SK-N-SH treated with all-trans-retinoic acid at 6 μM for 48 hours (cell line): ENCODE data around the gene KCTD17.

Source experiments
- ATAC-seq: fragments of 200-7000 bp; cut with Tn5 transposase; 3 replicates; pipeline ENCODE4 v1.9.1; 2020; ENCODE audit warnings: mild to moderate bottlenecking, moderate library complexity
- ARNTL ChIP-seq: fragments of 450-650 bp; formaldehyde crosslinking; IDR thresholded peaks from 2 replicates; pipeline ENCODE4 v1.5.0; 2020; ENCODE audit warnings: low read depth, mild to moderate bottlenecking, moderate library complexity, borderline replicate concordance
- BACH2 ChIP-seq: fragments of 250-450 bp; sonication (Bioruptor Pico); IDR thresholded peaks from 2 replicates; pipeline ENCODE4 v1.9.0; 2021; ENCODE audit warnings: mild to moderate bottlenecking, borderline replicate concordance
- CREB5 ChIP-seq: fragments of 250-450 bp; sonication (Bioruptor Pico); IDR thresholded peaks from 2 replicates; pipeline ENCODE4 v1.5.1; 2020; ENCODE audit warnings: low read depth, mild to moderate bottlenecking, moderate library complexity
- CSDC2 ChIP-seq: fragments of 250-450 bp; sonication (Bioruptor Pico); IDR thresholded peaks from 2 replicates; pipeline ENCODE4 v1.5.0; 2020; ENCODE audit warnings: mild to moderate bottlenecking, moderate library complexity
- CSRNP3 ChIP-seq: fragments of 250-450 bp; sonication (Bioruptor Pico); IDR thresholded peaks from 2 replicates; pipeline ENCODE4 v1.5.1; 2021; ENCODE audit warnings: mild to moderate bottlenecking, moderate library complexity
- ESRRG ChIP-seq: fragments of 250-450 bp; sonication (Bioruptor Pico); IDR thresholded peaks from 2 replicates; pipeline ENCODE4 v1.6.1; 2021; ENCODE audit warnings: mild to moderate bottlenecking
- GLIS3 ChIP-seq: fragments of 250-450 bp; sonication (Bioruptor Pico); IDR thresholded peaks from 2 replicates; pipeline ENCODE4 v1.5.0; 2020; ENCODE audit warnings: mild to moderate bottlenecking, moderate library complexity
- ISL1 ChIP-seq: fragments of 250-450 bp; sonication (Bioruptor Pico); IDR thresholded peaks from 2 replicates; pipeline ENCODE4 v2.1.2; 2022; ENCODE audit warnings: mild to moderate bottlenecking, moderate library complexity
- OSR1 ChIP-seq: fragments of 250-450 bp; sonication (Bioruptor Pico); IDR thresholded peaks from 2 replicates; pipeline ENCODE4 v1.8.0; 2022; ENCODE audit warnings: moderate library complexity, mild to moderate bottlenecking, inconsistent platforms
- PATZ1 ChIP-seq: fragments of 250-450 bp; sonication (Bioruptor Pico); IDR thresholded peaks from 2 replicates; pipeline ENCODE4 v1.8.0; 2020; ENCODE audit warnings: mild to moderate bottlenecking, moderate library complexity, borderline replicate concordance
- POU6F1 ChIP-seq: fragments of 250-450 bp; sonication (Bioruptor Pico); IDR thresholded peaks from 2 replicates; pipeline ENCODE4 v1.8.0; 2021; ENCODE audit warnings: low read depth, mild to moderate bottlenecking, moderate library complexity, borderline replicate concordance
- PPARA ChIP-seq: fragments of 250-450 bp; sonication (Bioruptor Pico); IDR thresholded peaks from 2 replicates; pipeline ENCODE4 v1.5.0; 2020; ENCODE audit warnings: mild to moderate bottlenecking, borderline replicate concordance
- RARB ChIP-seq: fragments of 250-450 bp; sonication (Bioruptor Pico); IDR thresholded peaks from 2 replicates; pipeline ENCODE4 v1.8.0; 2021; ENCODE audit warnings: mild to moderate bottlenecking, moderate library complexity
- SNAI2 ChIP-seq: fragments of 250-450 bp; sonication (Bioruptor Pico); IDR thresholded peaks from 2 replicates; pipeline ENCODE4 v1.5.0; 2020; ENCODE audit warnings: mild to moderate bottlenecking, moderate library complexity
- TCF4 ChIP-seq: fragments of 250-450 bp; sonication (Bioruptor Pico); IDR thresholded peaks from 2 replicates; pipeline ENCODE4 v1.8.0; 2021; ENCODE audit warnings: mild to moderate bottlenecking, moderate library complexity, borderline replicate concordance
- TOX ChIP-seq: fragments of 250-450 bp; sonication (Bioruptor Pico); IDR thresholded peaks from 2 replicates; pipeline ENCODE4 v1.8.0; 2021; ENCODE audit warnings: mild to moderate bottlenecking, moderate library complexity, borderline replicate concordance
- ZC3H10 ChIP-seq: fragments of 250-450 bp; sonication (Bioruptor Pico); IDR thresholded peaks from 2 replicates; pipeline ENCODE4 v1.5.1; 2021; ENCODE audit warnings: mild to moderate bottlenecking, moderate library complexity
- ZFP3 ChIP-seq: fragments of 250-450 bp; sonication (Bioruptor Pico); IDR thresholded peaks from 2 replicates; pipeline ENCODE4 v1.5.0; 2020; ENCODE audit warnings: mild to moderate bottlenecking, moderate library complexity
- ZFP30 ChIP-seq: fragments of 450-650 bp; formaldehyde crosslinking; IDR thresholded peaks from 2 replicates; pipeline ENCODE4 v1.5.0; 2022; ENCODE audit warnings: mild to moderate bottlenecking, moderate library complexity
- ZNF565 ChIP-seq: fragments of 450-650 bp; formaldehyde crosslinking; conservative IDR thresholded peaks from 2 replicates; pipeline ENCODE4 v1.5.0; 2020; ENCODE audit warnings: low read depth, mild to moderate bottlenecking, moderate library complexity
- ZNF70 ChIP-seq: fragments of 450-650 bp; formaldehyde crosslinking; IDR thresholded peaks from 2 replicates; pipeline ENCODE4 v1.5.0; 2020; ENCODE audit warnings: mild to moderate bottlenecking, moderate library complexity
- ZNF8 ChIP-seq: fragments of 450-650 bp; formaldehyde crosslinking; IDR thresholded peaks from 2 replicates; pipeline ENCODE4 v1.5.0; 2020; ENCODE audit warnings: mild to moderate bottlenecking, moderate library complexity
- TF ChIP-seq, protein P1 (sequence below): fragments of 250-450 bp; sonication (Bioruptor Pico); IDR thresholded peaks from 2 replicates; pipeline ENCODE4 v1.5.0; 2020; ENCODE audit warnings: mild to moderate bottlenecking, moderate library complexity

Gene KCTD17

GRCh38 chr22:37095113-37095512 is 43.6 kb downstream of the KCTD17 start:
- no peak for ATAC-seq
- TF ChIP-seq CREB5 (no peak), RARB (CRISPR knock-in tag) (no peak), ZNF565 (CRISPR knock-in tag) (no peak), TCF4 (CRISPR knock-in tag) (no peak), ZNF70 (CRISPR knock-in tag) (no peak), ZFP3 (CRISPR knock-in tag) (no peak), SNAI2 (no peak), BACH2 (CRISPR knock-in tag) (no peak), ESRRG (no peak), POU6F1 (CRISPR knock-in tag) (no peak), ZFP30 (CRISPR knock-in tag) (no peak), TOX (no peak)

- ATAC-seq, result no peak
- TF ChIP-seq ZFP3 (CRISPR knock-in tag) (no peak), ZNF565 (CRISPR knock-in tag) (no peak), TCF4 (CRISPR knock-in tag) (no peak), PPARA (CRISPR knock-in tag) (no peak), ARNTL (CRISPR knock-in tag) (no peak), ESRRG (no peak), ISL1 (CRISPR knock-in tag) (no peak), PATZ1 (CRISPR knock-in tag) (no peak), GLIS3 (CRISPR knock-in tag) (no peak), SNAI2 (no peak), ZFP30 (CRISPR knock-in tag) (no peak), ZNF8 (CRISPR knock-in tag) (no peak), RARB (CRISPR knock-in tag) (no peak), CSDC2 (no peak), ZC3H10 (CRISPR knock-in tag) (no peak), CSRNP3 (CRISPR knock-in tag) (no peak)
- TF ChIP-seq, protein P1, sequence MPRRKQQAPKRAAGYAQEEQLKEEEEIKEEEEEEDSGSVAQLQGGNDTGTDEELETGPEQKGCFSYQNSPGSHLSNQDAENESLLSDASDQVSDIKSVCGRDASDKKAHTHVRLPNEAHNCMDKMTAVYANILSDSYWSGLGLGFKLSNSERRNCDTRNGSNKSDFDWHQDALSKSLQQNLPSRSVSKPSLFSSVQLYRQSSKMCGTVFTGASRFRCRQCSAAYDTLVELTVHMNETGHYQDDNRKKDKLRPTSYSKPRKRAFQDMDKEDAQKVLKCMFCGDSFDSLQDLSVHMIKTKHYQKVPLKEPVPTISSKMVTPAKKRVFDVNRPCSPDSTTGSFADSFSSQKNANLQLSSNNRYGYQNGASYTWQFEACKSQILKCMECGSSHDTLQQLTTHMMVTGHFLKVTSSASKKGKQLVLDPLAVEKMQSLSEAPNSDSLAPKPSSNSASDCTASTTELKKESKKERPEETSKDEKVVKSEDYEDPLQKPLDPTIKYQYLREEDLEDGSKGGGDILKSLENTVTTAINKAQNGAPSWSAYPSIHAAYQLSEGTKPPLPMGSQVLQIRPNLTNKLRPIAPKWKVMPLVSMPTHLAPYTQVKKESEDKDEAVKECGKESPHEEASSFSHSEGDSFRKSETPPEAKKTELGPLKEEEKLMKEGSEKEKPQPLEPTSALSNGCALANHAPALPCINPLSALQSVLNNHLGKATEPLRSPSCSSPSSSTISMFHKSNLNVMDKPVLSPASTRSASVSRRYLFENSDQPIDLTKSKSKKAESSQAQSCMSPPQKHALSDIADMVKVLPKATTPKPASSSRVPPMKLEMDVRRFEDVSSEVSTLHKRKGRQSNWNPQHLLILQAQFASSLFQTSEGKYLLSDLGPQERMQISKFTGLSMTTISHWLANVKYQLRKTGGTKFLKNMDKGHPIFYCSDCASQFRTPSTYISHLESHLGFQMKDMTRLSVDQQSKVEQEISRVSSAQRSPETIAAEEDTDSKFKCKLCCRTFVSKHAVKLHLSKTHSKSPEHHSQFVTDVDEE (CRISPR knock-in tag), result no peak
Observed at GRCh38 chr22:37097346-37097745, 45.8 kb downstream of the KCTD17 start.

DNA sequence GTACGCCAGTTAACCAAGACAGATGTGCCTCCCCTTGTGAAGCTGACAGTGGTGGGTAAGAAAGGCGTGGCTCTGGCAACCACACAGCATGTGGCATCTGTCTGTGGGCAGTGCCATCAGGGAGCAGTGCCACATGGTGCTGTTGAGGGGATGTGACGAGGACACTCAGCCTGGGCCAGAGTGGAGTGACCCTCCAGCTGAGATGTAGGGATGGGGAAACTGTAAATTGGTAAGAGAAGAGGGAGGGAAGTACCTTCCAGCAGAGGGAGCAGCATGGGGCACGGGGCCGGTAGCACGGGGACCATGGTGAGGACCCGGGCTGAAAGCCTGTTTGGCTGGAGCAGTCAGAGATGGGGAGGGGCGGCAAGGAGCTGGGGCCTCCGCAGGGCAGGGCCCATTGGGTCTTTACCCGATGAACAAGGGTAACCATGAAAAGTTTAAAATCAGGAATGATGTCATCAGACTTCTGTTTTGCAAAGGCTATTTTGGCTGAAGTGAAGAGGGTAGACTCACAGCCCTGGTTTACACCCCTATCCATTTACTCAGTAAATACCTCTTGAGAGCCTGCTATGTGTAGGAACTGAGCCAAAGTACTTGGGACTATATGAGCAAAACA is 47.5 kb downstream of the KCTD17 start:
- no peak for ATAC-seq
- TF ChIP-seq OSR1 (CRISPR knock-in tag) (no peak), TCF4 (CRISPR knock-in tag) (no peak), ESRRG (no peak), POU6F1 (CRISPR knock-in tag) (no peak), BACH2 (CRISPR knock-in tag) (no peak), CSRNP3 (CRISPR knock-in tag) (no peak)
- TF ChIP-seq, protein P1 (CRISPR knock-in tag), result no peak
